Measurements from ENCODE around the gene RBM46. TPM values are rescaled to one million over a fixed set of nuclear protein-coding genes. Genes with fewer than 3 reads are reported as not detected.
"Not testable (repeated sequence)": the region's sequence is repeated elsewhere in the genome, so short reads cannot be mapped to it uniquely, and the experiment has no call there.

RBM46 gene
- total RNA-seq, 2 donors from 2014 or later = not detected

DNA sequence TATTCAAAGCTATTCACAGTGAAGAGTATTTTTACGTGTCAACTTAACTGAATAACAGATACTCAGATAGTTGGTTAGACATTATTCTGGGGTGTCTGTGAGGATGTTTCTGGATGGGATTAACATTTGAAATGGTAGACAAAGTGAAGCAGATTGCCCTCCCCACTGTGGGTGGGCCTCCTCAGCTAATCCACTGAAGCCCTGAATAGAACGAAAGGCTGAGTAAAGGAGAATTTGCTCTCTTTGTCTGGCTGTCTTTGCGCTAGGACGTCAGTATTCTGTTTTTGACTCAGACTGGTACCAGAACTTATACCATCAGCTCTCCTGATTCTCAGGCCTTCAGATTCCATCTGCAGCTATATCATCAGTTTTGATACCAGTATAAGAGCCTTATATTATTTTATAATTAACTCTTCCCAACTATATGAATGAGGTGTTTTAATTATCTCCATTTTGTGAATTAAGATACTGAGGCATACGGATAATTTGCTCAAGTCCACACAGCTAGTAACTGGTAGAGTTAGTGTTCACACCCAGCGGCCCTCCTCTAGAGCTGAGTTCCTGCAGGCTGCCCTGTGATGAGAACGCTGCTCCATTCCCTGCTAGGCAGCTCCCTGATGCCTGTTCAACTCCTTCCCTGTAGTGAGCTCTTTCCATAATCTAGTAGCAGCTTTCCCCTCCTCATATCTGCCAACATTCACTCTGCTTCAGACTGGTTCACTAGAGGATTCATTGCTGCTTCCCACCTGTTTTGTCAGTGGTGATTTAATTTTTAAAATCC, 87.5 kb downstream of the RBM46 start:
- Mint-ChIP-seq H3K4me3 (no peak overlapping the region), H3K27ac (no peak overlapping the region), H3K4me1 (ENCODE audit: low read depth) (no peaks in the 10 kb centered on the region), H3K36me3 (ENCODE audit: insufficient read depth in 2 of 2) (peaks cover 0 to 2% of the 10 kb centered on the region in 2 donors), H3K9me3 (peaks cover 3 to 9% of the 10 kb centered on the region in 2 donors), H3K27me3 (ENCODE audit: low read depth) (no peaks in the 10 kb centered on the region)
- ATAC-seq (replicated peaks in 1 of 2) = no peak
- no peak for DNase-seq

DNA sequence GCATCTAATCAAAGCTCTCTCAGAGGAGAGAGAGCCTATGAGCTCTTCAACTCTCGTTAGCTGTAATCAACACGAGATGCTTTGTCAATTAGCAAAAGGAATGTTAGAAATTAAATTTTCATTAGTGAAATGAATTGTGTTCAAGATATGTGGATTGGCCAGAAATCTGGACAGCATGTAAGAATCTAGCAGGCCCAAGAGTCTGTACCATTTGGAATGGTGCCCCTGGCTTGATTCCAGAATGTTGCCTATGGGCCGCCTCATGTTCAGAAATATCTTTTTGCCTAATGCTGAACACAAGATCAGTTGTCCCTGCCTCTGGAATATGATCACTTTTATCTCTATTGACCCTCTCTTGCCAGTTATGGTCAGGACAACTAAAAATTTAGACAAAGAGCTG, 88.2 kb downstream of the RBM46 start:
- H3K4me1 Mint-ChIP-seq (ENCODE audit: low read depth) = no peaks in the 10 kb centered on the region
- peaks cover under 1 to 12% of the 10 kb centered on the region in 2 donors for H3K9me3 Mint-ChIP-seq

DNA sequence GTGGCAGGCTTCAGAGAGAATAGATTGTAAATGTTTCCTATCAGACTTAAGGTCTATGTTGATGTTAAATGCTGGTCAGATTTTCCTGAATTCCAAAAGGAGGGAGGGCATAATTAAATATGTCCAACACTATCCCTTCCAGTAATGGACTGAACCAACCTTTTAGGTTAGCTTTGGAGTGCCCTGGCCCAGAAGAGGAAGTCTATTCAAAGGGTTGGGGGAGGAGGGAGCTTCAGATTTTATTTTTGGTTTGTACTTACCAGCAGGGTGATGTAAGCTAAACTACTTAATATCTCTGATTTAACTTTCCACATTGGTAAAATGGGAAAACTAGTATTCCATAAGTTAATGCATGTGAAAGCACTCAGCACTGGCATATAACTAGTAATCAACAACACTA, 91.1 kb downstream of the RBM46 start:
- Mint-ChIP-seq H3K4me3 (no peak overlapping the region), H3K36me3 (ENCODE audit: insufficient read depth in 2 of 2) (peaks cover 0 to 4% of the 10 kb centered on the region in 2 donors), H3K27me3 (ENCODE audit: low read depth) (no peaks in the 10 kb centered on the region), H3K9me3 (peaks cover 2 to 11% of the 10 kb centered on the region in 2 donors), H3K27ac (no peak overlapping the region), H3K4me1 (ENCODE audit: low read depth) (no peaks in the 10 kb centered on the region)
- ATAC-seq (replicated peaks in 1 of 2) (no peak), DNase-seq (no peak)

More for the DNA sequence above, 88.2 kb downstream of the RBM46 start:
- ATAC-seq (replicated peaks in 1 of 2) = no peak
- Mint-ChIP-seq H3K27ac (no peak overlapping the region), H3K36me3 (ENCODE audit: insufficient read depth in 2 of 2) (peaks cover 0 to 3% of the 10 kb centered on the region in 2 donors), H3K27me3 (ENCODE audit: low read depth) (no peaks in the 10 kb centered on the region), H3K4me3 (no peak overlapping the region)
- DNase-seq = no peak

DNA sequence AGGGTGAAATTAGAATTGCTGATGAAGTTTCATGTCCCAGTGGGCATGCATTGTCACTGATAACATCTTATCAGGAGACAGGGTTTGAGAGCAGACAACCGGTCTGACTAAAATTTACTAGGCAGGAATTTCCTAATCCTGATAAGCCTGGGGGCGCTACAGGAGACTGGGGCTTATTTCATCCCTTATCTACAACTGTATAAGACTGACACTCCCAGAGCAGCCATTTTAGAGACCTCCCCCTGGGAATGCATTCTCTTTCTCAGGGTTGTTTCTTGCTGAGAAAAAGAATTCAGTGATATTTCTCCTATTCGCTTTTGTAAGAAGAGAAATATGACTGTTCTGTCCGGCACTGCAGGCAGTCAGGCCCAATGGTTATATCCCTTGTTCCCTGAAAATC, 93.0 kb downstream of the RBM46 start:
- not testable (repeated sequence) for DNase-seq; H3K27me3 Mint-ChIP-seq (ENCODE audit: low read depth); ATAC-seq (replicated peaks in 1 of 2); H3K4me3 Mint-ChIP-seq; H3K27ac Mint-ChIP-seq; H3K36me3 Mint-ChIP-seq (ENCODE audit: insufficient read depth in 2 of 2); H3K4me1 Mint-ChIP-seq (ENCODE audit: low read depth)
- H3K9me3 Mint-ChIP-seq = peaks cover 2 to 11% of the 10 kb centered on the region in 2 donors

DNA sequence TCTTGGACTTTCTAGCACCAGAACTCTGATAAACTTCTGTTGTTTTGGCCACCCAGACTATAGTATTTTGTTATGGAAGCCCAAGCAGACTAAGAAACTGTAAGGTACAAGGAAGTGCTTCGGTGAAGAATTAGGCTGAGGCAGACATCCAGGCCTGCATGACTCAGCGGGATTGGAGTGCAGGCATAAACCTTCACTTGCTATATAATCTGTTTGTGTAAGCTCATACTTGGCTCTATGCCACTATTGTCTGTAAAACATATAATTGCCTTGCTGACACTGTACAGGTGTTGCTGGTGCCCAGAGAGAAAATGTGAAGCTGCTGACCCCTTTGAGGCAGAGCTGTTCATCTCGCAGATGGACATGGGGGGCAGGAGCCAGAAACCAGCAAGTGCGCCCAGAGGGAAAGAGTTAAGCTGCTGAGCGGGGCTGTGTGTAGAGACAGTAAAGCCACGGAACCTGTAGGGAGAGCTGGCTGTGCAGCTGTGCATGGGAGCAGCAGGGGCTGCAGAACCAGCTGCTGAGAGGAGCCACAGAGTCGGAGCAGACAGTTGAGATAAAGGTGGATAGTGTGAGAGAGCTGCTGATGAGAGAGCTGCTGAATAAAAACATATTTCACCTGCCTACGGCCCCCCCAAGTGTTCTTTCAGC, 96.2 kb downstream of the RBM46 start:
- no peaks in the 10 kb centered on the region for H3K27me3 Mint-ChIP-seq (ENCODE audit: low read depth)
- H3K36me3 Mint-ChIP-seq (ENCODE audit: insufficient read depth in 2 of 2) = peaks cover 0 to 4% of the 10 kb centered on the region in 2 donors
- DNase-seq (no peak), ATAC-seq (replicated peaks in 1 of 2) (no peak)
- H3K27ac Mint-ChIP-seq = no peak overlapping the region
- peaks cover 2 to 11% of the 10 kb centered on the region in 2 donors for H3K9me3 Mint-ChIP-seq
- H3K4me3 Mint-ChIP-seq = no peak overlapping the region
- H3K4me1 Mint-ChIP-seq (ENCODE audit: low read depth) = no peaks in the 10 kb centered on the region

Other genes with a start within 250 kb of the RBM46 start
- 100 to 1,000 TPM; 169 to 181 TPM for gene PLRG1, start 230.9 kb upstream of the RBM46 start, total RNA-seq
- not detected for gene FGB, start 218.3 kb upstream of the RBM46 start, total RNA-seq
- not detected for gene FGA, start 190.5 kb upstream of the RBM46 start, total RNA-seq
- not detected for gene FGG, start 168.6 kb upstream of the RBM46 start, total RNA-seq
- gene LRAT, start 37.3 kb upstream of the RBM46 start, total RNA-seq = not detected

Data from activated T-cell treated with anti-CD3 and anti-CD28 coated beads, Interleukin-2, amount 50 U/mL, for 72 hours (primary cell).